ENCODE results near the gene XIRP2.

Gene XIRP2

GRCh38 chr2:166996465-166996864 lies 108.2 kb downstream of the XIRP2 start:
- no peak for DNase-seq
- H3K9me3 Mint-ChIP-seq: no peaks in the 10 kb centered on the region
- H3K4me3 Mint-ChIP-seq: no peak overlapping the region
- H3K27ac Mint-ChIP-seq: no peak overlapping the region
- H3K4me1 Mint-ChIP-seq: no peaks in the 10 kb centered on the region
- no peaks in the 10 kb centered on the region for H3K36me3 Mint-ChIP-seq (ENCODE audit: low read depth)
- no peak for TF ChIP-seq CTCF (IDR thresholded peaks at IDR 0.05)
- no peaks in the 10 kb centered on the region for H3K27me3 Mint-ChIP-seq (ENCODE audit: low read depth, poor library complexity)

- no peak overlapping the region for H3K4me3 Mint-ChIP-seq
- H3K9me3 Mint-ChIP-seq: no peaks in the 10 kb centered on the region
- H3K36me3 Mint-ChIP-seq (ENCODE audit: low read depth): no peaks in the 10 kb centered on the region
- no peaks in the 10 kb centered on the region for H3K27me3 Mint-ChIP-seq (ENCODE audit: low read depth, poor library complexity)
- no peaks in the 10 kb centered on the region for H3K4me1 Mint-ChIP-seq
- DNase-seq: no peak
- TF ChIP-seq CTCF (IDR thresholded peaks at IDR 0.05): no peak
- H3K27ac Mint-ChIP-seq: no peak overlapping the region
These were observed 112.9 kb downstream of the XIRP2 start for GRCh38 chr2:167001165-167001564.

GRCh38 chr2:167005096-167005495 lies 116.8 kb downstream of the XIRP2 start:
- Mint-ChIP-seq H3K27ac (no peak overlapping the region), H3K9me3 (no peaks in the 10 kb centered on the region), H3K27me3 (ENCODE audit: low read depth, poor library complexity) (no peaks in the 10 kb centered on the region), H3K36me3 (ENCODE audit: low read depth) (no peaks in the 10 kb centered on the region), H3K4me1 (no peaks in the 10 kb centered on the region), H3K4me3 (no peak overlapping the region)
- no peak for TF ChIP-seq CTCF (IDR thresholded peaks at IDR 0.05)
- no peak for DNase-seq

GRCh38 chr2:167013227-167013626 lies 124.9 kb downstream of the XIRP2 start:
- Mint-ChIP-seq H3K4me1 (no peaks in the 10 kb centered on the region), H3K4me3 (no peak overlapping the region), H3K9me3 (no peaks in the 10 kb centered on the region), H3K36me3 (ENCODE audit: low read depth) (no peaks in the 10 kb centered on the region), H3K27ac (no peak overlapping the region), H3K27me3 (ENCODE audit: low read depth, poor library complexity) (no peaks in the 10 kb centered on the region)
- DNase-seq: no peak
- TF ChIP-seq CTCF (IDR thresholded peaks at IDR 0.05): no peak

GRCh38 chr2:167015806-167016205 lies 127.5 kb downstream of the XIRP2 start:
- no peak for DNase-seq
- TF ChIP-seq CTCF (IDR thresholded peaks at IDR 0.05): no peak
- Mint-ChIP-seq H3K9me3 (no peaks in the 10 kb centered on the region), H3K27ac (no peak overlapping the region), H3K4me1 (peaks cover 8% of the 10 kb centered on the region), H3K36me3 (ENCODE audit: low read depth) (no peaks in the 10 kb centered on the region), H3K27me3 (ENCODE audit: low read depth, poor library complexity) (no peaks in the 10 kb centered on the region), H3K4me3 (no peak overlapping the region)

- Mint-ChIP-seq H3K36me3 (ENCODE audit: low read depth) (no peaks in the 10 kb centered on the region), H3K9me3 (no peaks in the 10 kb centered on the region), H3K27me3 (ENCODE audit: low read depth, poor library complexity) (no peaks in the 10 kb centered on the region), H3K4me1 (peaks cover 8% of the 10 kb centered on the region), H3K4me3 (no peak overlapping the region), H3K27ac (no peak overlapping the region)
- no peak for DNase-seq
- TF ChIP-seq CTCF (IDR thresholded peaks at IDR 0.05): no peak
These were observed 128.7 kb downstream of the XIRP2 start for GRCh38 chr2:167017021-167017420.

Measured in nephron progenitor cell (in vitro differentiated cells).